SIG-M5 treated with dmso at 0.1 percent for 504 hours (cell line): ENCODE measurements around the gene LRFN2.

Experiments used
- DNase-seq: peaks from one replicate; lab custom pipeline; 2025; ENCODE audit not compliant: unreplicated experiment; lab: John Stamatoyannopoulos, UW

The LRFN2 gene

GRCh38 chr6:40439026-40439800 lies 148.0 kb downstream of the LRFN2 start:
- DNase-seq = no peak

- no peak for DNase-seq
Observed at GRCh38 chr6:40438246-40438887, 148.8 kb downstream of the LRFN2 start.

GRCh38 chr6:40437631-40438030 lies 149.5 kb downstream of the LRFN2 start:
- no peak for DNase-seq

- DNase-seq = no peak
Observed at GRCh38 chr6:40436685-40437604, 150.2 kb downstream of the LRFN2 start.

- no peak for DNase-seq
Observed at GRCh38 chr6:40432982-40433381, 154.2 kb downstream of the LRFN2 start.

- DNase-seq = no peak
Observed at GRCh38 chr6:40431706-40432105, 155.5 kb downstream of the LRFN2 start.

- DNase-seq = no peak
Observed at GRCh38 chr6:40427196-40427595, 160.0 kb downstream of the LRFN2 start.

GRCh38 chr6:40426346-40427066 lies 160.7 kb downstream of the LRFN2 start:
- no peak for DNase-seq

GRCh38 chr6:40425192-40425919 lies 161.8 kb downstream of the LRFN2 start:
- DNase-seq = no peak

GRCh38 chr6:40422046-40422445 lies 165.1 kb downstream of the LRFN2 start:
- no peak for DNase-seq

- DNase-seq = no peak
Observed at GRCh38 chr6:40419946-40420728, 167.0 kb downstream of the LRFN2 start.

- no peak for DNase-seq
Observed at GRCh38 chr6:40419377-40419776, 167.8 kb downstream of the LRFN2 start.

- no peak for DNase-seq
Observed at GRCh38 chr6:40417031-40417430, 170.1 kb downstream of the LRFN2 start.

- no peak for DNase-seq
Observed at GRCh38 chr6:40414617-40415016, 172.5 kb downstream of the LRFN2 start.

- DNase-seq = no peak
Observed at GRCh38 chr6:40413239-40413638, 173.9 kb downstream of the LRFN2 start.

- DNase-seq = no peak
Observed at GRCh38 chr6:40411881-40412280, 175.3 kb downstream of the LRFN2 start.

GRCh38 chr6:40410821-40411220 lies 176.3 kb downstream of the LRFN2 start:
- no peak for DNase-seq

GRCh38 chr6:40409716-40410397 lies 177.3 kb downstream of the LRFN2 start:
- DNase-seq = no peak
